ENCODE results near the gene AP1G1.

- TF ChIP-seq EZH2 (IDR thresholded peaks at IDR 0.05; ENCODE audit: insufficient read depth, poor library complexity, severe bottlenecking) (no peak), EZH2phosphoT487 (IDR thresholded peaks at IDR 0.05; ENCODE audit: insufficient read depth, low read depth) (no peak)
Observed at GRCh38 chr16:71709229-71709781, 99.3 kb downstream of the AP1G1 start.

Measured in GM23248 (cell line).